Measurements from ENCODE around the gene NOC3L.

The NOC3L gene

DNA sequence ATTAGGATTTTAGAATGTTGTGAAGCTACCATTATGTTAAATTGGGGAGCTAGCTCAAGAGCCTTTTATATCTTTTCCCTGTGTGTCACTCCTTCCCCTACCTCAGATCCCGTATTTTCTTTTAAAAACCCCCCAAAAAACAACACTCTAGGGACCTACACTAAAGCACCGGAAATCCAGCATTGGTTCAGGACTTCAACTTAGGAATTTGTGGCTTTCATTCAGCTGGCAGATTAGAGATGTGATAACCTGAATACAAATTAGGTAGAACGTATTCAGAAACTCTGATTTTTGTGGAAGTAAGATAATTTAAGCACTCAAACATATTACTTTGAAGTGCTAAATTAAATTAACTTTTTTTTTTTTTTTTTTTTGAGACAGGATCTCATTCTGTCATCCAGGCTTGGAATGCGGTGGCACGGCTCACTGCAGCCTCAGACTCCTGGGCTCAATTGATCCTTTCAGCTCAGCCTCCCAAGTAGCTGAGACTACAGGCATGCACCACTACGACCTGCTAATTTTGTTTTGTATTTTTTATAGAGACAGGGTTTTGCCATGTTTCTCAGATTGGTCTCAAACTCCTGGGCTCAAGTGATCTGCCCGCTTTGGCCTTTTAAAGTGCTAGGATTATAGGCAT lies 46.4 kb upstream of the NOC3L start:
- no peak for TF ChIP-seq YY1 (IDR thresholded peaks at IDR 0.05; ENCODE audit: low read depth)

GRCh38 chr10:94407668-94408067 lies 44.9 kb upstream of the NOC3L start:
- TF ChIP-seq NFIC (IDR thresholded peaks at IDR 0.05) = no peak

DNA sequence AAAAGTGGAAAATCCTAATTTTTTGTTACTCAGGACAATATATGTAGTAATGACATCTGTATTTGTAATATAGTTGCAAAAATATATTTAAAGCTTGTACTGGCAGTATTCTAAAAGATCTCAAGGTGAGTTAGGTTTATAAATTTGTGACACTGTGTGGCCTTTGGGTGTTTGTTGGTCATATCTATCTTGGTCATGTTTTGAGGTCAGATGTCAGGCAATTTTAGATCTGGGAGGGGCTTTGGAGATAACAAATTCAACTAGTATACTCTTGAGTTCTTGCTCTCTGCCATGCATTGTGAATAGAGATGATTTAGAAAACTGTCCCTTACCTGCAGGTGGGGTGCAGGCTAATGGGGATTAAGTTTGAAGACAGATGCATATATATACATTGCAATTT lies 42.7 kb upstream of the NOC3L start:
- TF ChIP-seq CREB1 (IDR thresholded peaks at IDR 0.05; ENCODE audit: low read depth) (no peak), TCF12 (IDR thresholded peaks at IDR 0.05; ENCODE audit: low read depth) (no peak), EP300 (IDR thresholded peaks at IDR 0.05; ENCODE audit: borderline replicate concordance) (no peak), TEAD4 (IDR thresholded peaks at IDR 0.05) (no peak), FOXM1 (IDR thresholded peaks at IDR 0.05; ENCODE audit: borderline replicate concordance, low read depth) (no peak), RAD21 (IDR thresholded peaks at IDR 0.05; ENCODE audit: low read depth) (no peak), NFIC (IDR thresholded peaks at IDR 0.05) (no peak), EGR1 (IDR thresholded peaks at IDR 0.05) (no peak), YY1 (IDR thresholded peaks at IDR 0.05; ENCODE audit: low read depth) (no peak), MAX (IDR thresholded peaks at IDR 0.05) (no peak), REST (IDR thresholded peaks at IDR 0.05; ENCODE audit: low read depth) (no peak), ZBTB7A (IDR thresholded peaks at IDR 0.05; ENCODE audit: low read depth) (no peak), TAF1 (IDR thresholded peaks at IDR 0.05; ENCODE audit: low read depth) (no peak), CEBPB (IDR thresholded peaks at IDR 0.05) (no peak)
- TF ChIP-seq, protein P1, sequence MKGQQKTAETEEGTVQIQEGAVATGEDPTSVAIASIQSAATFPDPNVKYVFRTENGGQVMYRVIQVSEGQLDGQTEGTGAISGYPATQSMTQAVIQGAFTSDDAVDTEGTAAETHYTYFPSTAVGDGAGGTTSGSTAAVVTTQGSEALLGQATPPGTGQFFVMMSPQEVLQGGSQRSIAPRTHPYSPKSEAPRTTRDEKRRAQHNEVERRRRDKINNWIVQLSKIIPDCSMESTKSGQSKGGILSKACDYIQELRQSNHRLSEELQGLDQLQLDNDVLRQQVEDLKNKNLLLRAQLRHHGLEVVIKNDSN (IDR thresholded peaks at IDR 0.05) = no peak

- TF ChIP-seq EP300 (IDR thresholded peaks at IDR 0.05; ENCODE audit: borderline replicate concordance) (no peak), FOXM1 (IDR thresholded peaks at IDR 0.05; ENCODE audit: borderline replicate concordance, low read depth) (peak; percentile 31; the same call in 1 of the 2 replicates), TAF1 (IDR thresholded peaks at IDR 0.05; ENCODE audit: low read depth) (peak; percentile 52), RAD21 (IDR thresholded peaks at IDR 0.05; ENCODE audit: low read depth) (peak; percentile 7; the same call in 1 of the 2 replicates), NFIC (IDR thresholded peaks at IDR 0.05) (no peak), TCF12 (IDR thresholded peaks at IDR 0.05; ENCODE audit: low read depth) (0 out of 2 replicates have a peak, but pooled peaks have one; percentile 53), EGR1 (IDR thresholded peaks at IDR 0.05) (no peak), MAX (IDR thresholded peaks at IDR 0.05) (no peak; the same call in 1 of the 2 replicates), YY1 (IDR thresholded peaks at IDR 0.05; ENCODE audit: low read depth) (0 out of 2 replicates have a peak, but pooled peaks have one; percentile 8), REST (IDR thresholded peaks at IDR 0.05; ENCODE audit: low read depth) (peak; percentile 16; the same call in 1 of the 2 replicates), CREB1 (IDR thresholded peaks at IDR 0.05; ENCODE audit: low read depth) (0 out of 2 replicates have a peak, but pooled peaks have one; percentile 39), TEAD4 (IDR thresholded peaks at IDR 0.05) (peak; percentile 26; the same call in 1 of the 2 replicates), CEBPB (IDR thresholded peaks at IDR 0.05) (no peak), ZBTB7A (IDR thresholded peaks at IDR 0.05; ENCODE audit: low read depth) (peak; percentile 94)
- TF ChIP-seq, protein P1 (IDR thresholded peaks at IDR 0.05) = peak; percentile 23
Measured at GRCh38 chr10:94403380-94404213, 40.9 kb upstream of the NOC3L start.

GRCh38 chr10:94402843-94403379 lies 40.2 kb upstream of the NOC3L start:
- 0 out of 2 replicates have a peak, but pooled peaks have one; percentile 1 for TF ChIP-seq REST (IDR thresholded peaks at IDR 0.05; ENCODE audit: low read depth)
- no peak for TF ChIP-seq NFIC (IDR thresholded peaks at IDR 0.05)
- peak; percentile 98; the same call in 1 of the 2 replicates for TF ChIP-seq ZBTB7A (IDR thresholded peaks at IDR 0.05; ENCODE audit: low read depth)
- no peak for TF ChIP-seq YY1 (IDR thresholded peaks at IDR 0.05; ENCODE audit: low read depth)
- peak; percentile 4; the same call in 1 of the 2 replicates for TF ChIP-seq TEAD4 (IDR thresholded peaks at IDR 0.05)

Measured in Ishikawa (cell line).